Smooth muscle cell (in vitro differentiated cells): ENCODE measurements around the gene MADCAM1. TPM values are rescaled to one million over a fixed set of nuclear protein-coding genes. Genes with fewer than 3 reads are reported as not detected.

Experiments used
- DNase-seq: peaks from one replicate; lab custom pipeline; 2025; ENCODE audit not compliant: unreplicated experiment; lab: John Stamatoyannopoulos, UW
- H2AFZ ChIP-seq: fragments of 200-600 bp; sonication (generic); 2 replicates; pipeline ENCODE4 v1.6.0; 2016; ENCODE audit warnings: antibody characterized with exemption, low read depth, mild to moderate bottlenecking
- H3F3A ChIP-seq: fragments of 200-600 bp; sonication (generic); 2 replicates; pipeline ENCODE4 v1.6.0; 2017; ENCODE audit warnings: antibody characterized with exemption, low read depth
- H3K27ac ChIP-seq: fragments of 200-600 bp; sonication (generic); 2 replicates; pipeline ENCODE4 v1.5.1; 2016; ENCODE audit warnings: low read depth, mild to moderate bottlenecking
- H3K27me3 ChIP-seq: fragments of 200-600 bp; sonication (generic); 2 replicates; pipeline ENCODE4 v1.6.1; 2016; ENCODE audit warnings: low read depth, mild to moderate bottlenecking
- H3K36me3 ChIP-seq: fragments of 200-600 bp; sonication (generic); 2 replicates; pipeline ENCODE4 v1.5.1; 2016; ENCODE audit warnings: low read depth
- H3K4me1 ChIP-seq: fragments of 200-600 bp; sonication (generic); 2 replicates; pipeline ENCODE4 v1.5.1; 2016; ENCODE audit warnings: low read depth
- H3K4me2 ChIP-seq: fragments of 200-600 bp; sonication (generic); 2 replicates; pipeline ENCODE4 v1.6.0; 2016; ENCODE audit warnings: mild to moderate bottlenecking
- H3K4me3 ChIP-seq: fragments of 200-600 bp; sonication (generic); 2 replicates; pipeline ENCODE4 v1.5.1; 2016; ENCODE audit warnings: mild to moderate bottlenecking
- H3K79me2 ChIP-seq: fragments of 200-600 bp; sonication (generic); 2 replicates; pipeline ENCODE4 v1.6.0; 2016; ENCODE audit warnings: low read depth, mild to moderate bottlenecking
- H3K9ac ChIP-seq: fragments of 200-600 bp; sonication (generic); 2 replicates; pipeline ENCODE4 v1.6.0; 2016; ENCODE audit warnings: low read depth
- H3K9me3 ChIP-seq: fragments of 200-600 bp; sonication (generic); replicated peaks from 2 replicates; pipeline ENCODE4 v1.5.1; 2016; ENCODE audit warnings: low read depth
- H4K20me1 ChIP-seq: fragments of 200-600 bp; sonication (generic); 2 replicates; pipeline ENCODE4 v1.6.0; 2016; ENCODE audit warnings: low read depth
- CTCF ChIP-seq: fragments of 200-600 bp; sonication (generic); IDR thresholded peaks from 2 replicates; pipeline ENCODE4 v1.5.1; 2017; ENCODE audit warnings: borderline replicate concordance, mild to moderate bottlenecking, antibody characterized with exemption; ENCODE audit not compliant: insufficient read depth, poor library complexity, severe bottlenecking
- WGBS: methylation state at CpG from one replicate; pipeline ENCODE4 v1.1.7; 2016; ENCODE audit warnings: low lambda C conversion rate; 5-methylcytosine and 5-hydroxymethylcytosine counted together
- polyA plus RNA-seq: library from polyadenylated mRNA; unstranded; fragments of >200 nt; fragmentation: Nextera tagmentation; extraction: Ambion mirVana; gene quantifications from 2 replicates; pipeline ENCODE4 v1.2.1, GENCODE V29; 2016
- total RNA-seq: library from RNA; depleted of rRNA; stranded (reverse); fragments of >200 nt; gene quantifications from 2 replicates; pipeline ENCODE4 v1.2.3, GENCODE V29; 2014

MADCAM1 gene
- total and polyA plus RNA-seq, 2 experiments from 2014 or later: not detected

- Histone ChIP-seq H3K4me3 (no peak overlapping the region), H4K20me1 (no peaks in the 10 kb centered on the region), H3F3A (peaks cover 5% of the 10 kb centered on the region), H3K27ac (no peak overlapping the region), H3K9ac (no peak overlapping the region), H3K27me3 (peaks cover 32% of the 10 kb centered on the region), H3K4me1 (peaks cover 3% of the 10 kb centered on the region), H2AFZ (no peak overlapping the region), H3K9me3 (no peaks in the 10 kb centered on the region), H3K79me2 (no peaks in the 10 kb centered on the region), H3K4me2 (no peak overlapping the region), H3K36me3 (no peaks in the 10 kb centered on the region)
- no peak for DNase-seq
- no peak for TF ChIP-seq CTCF
- WGBS: 85% methylated on average over 10 of the region's 10 CpGs
Observed at GRCh38 chr19:495081-495401, 1.2 kb upstream of the MADCAM1 start.

- H3K4me3 ChIP-seq: no peak overlapping the region
- no peaks in the 10 kb centered on the region for H3K9me3 ChIP-seq
- H3K4me1 ChIP-seq: no peaks in the 10 kb centered on the region
- H3K27me3 ChIP-seq: peaks cover 32% of the 10 kb centered on the region
- 28% methylated on average over 32 of the region's 32 CpGs for WGBS
- no peak overlapping the region for H2AFZ ChIP-seq
- TF ChIP-seq CTCF: peak; percentile 76
- no peak overlapping the region for H3K27ac ChIP-seq
- no peak overlapping the region for H3K9ac ChIP-seq
- no peaks in the 10 kb centered on the region for H4K20me1 ChIP-seq
- peak; percentile 11 for DNase-seq
- no peaks in the 10 kb centered on the region for H3K36me3 ChIP-seq
- no peak overlapping the region for H3K4me2 ChIP-seq
- H3F3A ChIP-seq: peaks cover 5% of the 10 kb centered on the region
- H3K79me2 ChIP-seq: no peaks in the 10 kb centered on the region
Observed at GRCh38 chr19:495402-496111, 729 bp upstream of the MADCAM1 start.

- Histone ChIP-seq H3K27me3 (peaks cover 32% of the 10 kb centered on the region), H3F3A (no peaks in the 10 kb centered on the region), H3K9ac (no peak overlapping the region), H3K79me2 (no peaks in the 10 kb centered on the region), H3K9me3 (no peaks in the 10 kb centered on the region), H4K20me1 (no peaks in the 10 kb centered on the region), H2AFZ (no peak overlapping the region), H3K27ac (no peak overlapping the region), H3K4me3 (no peak overlapping the region), H3K4me1 (no peaks in the 10 kb centered on the region), H3K4me2 (no peak overlapping the region), H3K36me3 (no peaks in the 10 kb centered on the region)
- WGBS: no CpG with 5 or more reads among the region's 18 CpGs
- no peak for TF ChIP-seq CTCF
- no peak for DNase-seq
Observed at GRCh38 chr19:496986-497385, 700 bp downstream of the MADCAM1 start.

DNA sequence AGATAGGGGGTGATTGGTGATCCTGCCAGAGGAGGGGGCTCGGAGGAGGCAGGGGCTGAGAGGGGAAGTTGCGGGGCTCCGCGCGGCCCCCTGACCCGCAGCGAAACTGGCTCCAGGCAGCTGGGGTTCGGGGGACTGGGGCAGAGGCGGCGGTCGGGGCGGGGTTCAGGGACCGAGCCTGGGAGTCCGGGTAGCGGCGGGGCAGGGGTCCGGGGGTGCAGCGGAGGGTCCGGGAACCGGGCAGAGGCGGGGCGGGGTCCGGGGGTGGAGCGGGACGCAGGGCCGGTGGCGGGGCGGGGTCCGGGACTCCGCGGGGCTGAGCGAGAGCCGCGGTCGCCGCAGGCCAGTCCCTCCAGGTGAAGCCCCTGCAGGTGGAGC, 1.2 kb downstream of the MADCAM1 start:
- no peaks in the 10 kb centered on the region for H3K4me1 ChIP-seq
- H3K79me2 ChIP-seq: no peaks in the 10 kb centered on the region
- no peaks in the 10 kb centered on the region for H3F3A ChIP-seq
- peaks cover 32% of the 10 kb centered on the region for H3K27me3 ChIP-seq
- H4K20me1 ChIP-seq: no peaks in the 10 kb centered on the region
- DNase-seq: no peak
- H3K9ac ChIP-seq: no peak overlapping the region
- H3K9me3 ChIP-seq: no peaks in the 10 kb centered on the region
- no peak overlapping the region for H3K27ac ChIP-seq
- TF ChIP-seq CTCF: no peak
- peak overlapping the region; percentile 44 for H3K4me2 ChIP-seq
- H3K4me3 ChIP-seq: no peak overlapping the region
- 0% methylated on average over 9 of the region's 36 CpGs for whole genome bisulfite sequencing
- no peak overlapping the region for H2AFZ ChIP-seq
- H3K36me3 ChIP-seq: no peaks in the 10 kb centered on the region
